H9 (cell line): ENCODE measurements around the gene SPECC1. TPM values are rescaled to one million over a fixed set of nuclear protein-coding genes. Genes with fewer than 3 reads are reported as not detected.
"Not testable (repeated sequence)": the region's sequence is repeated elsewhere in the genome, so short reads cannot be mapped to it uniquely, and the experiment has no call there.

Experiments used
- DNase-seq: peaks from one replicate; pipeline ENCODE4 v3.0.0-alpha.2; 2017
- H2AFZ ChIP-seq: one replicate; pipeline ENCODE4 v1.6.1; 2013; ENCODE audit warnings: mild to moderate bottlenecking, low read length, control low read depth, moderate library complexity
- H2AK5ac ChIP-seq: 2 replicates; pipeline ENCODE4 v1.6.1; 2013; ENCODE audit warnings: low read length, control low read depth, mixed read lengths; ENCODE audit not compliant: insufficient read length
- H2BK120ac ChIP-seq: one replicate; pipeline ENCODE4 v1.6.1; 2013; ENCODE audit warnings: low read depth, mild to moderate bottlenecking, low read length, control low read depth, inconsistent platforms; ENCODE audit not compliant: poor library complexity, severe bottlenecking
- H2BK12ac ChIP-seq: 2 replicates; pipeline ENCODE4 v1.6.1; 2013; ENCODE audit warnings: low read length, control low read depth, mixed read lengths, low read depth; ENCODE audit not compliant: insufficient read length
- H2BK15ac ChIP-seq: 2 replicates; pipeline ENCODE4 v1.6.1; 2013; ENCODE audit warnings: low read depth, low read length, control low read depth
- H2BK20ac ChIP-seq: one replicate; pipeline ENCODE4 v1.6.1; 2013; ENCODE audit warnings: low read depth, mild to moderate bottlenecking, low read length, control low read depth, inconsistent platforms; ENCODE audit not compliant: poor library complexity, severe bottlenecking
- H2BK5ac ChIP-seq: 2 replicates; pipeline ENCODE4 v1.6.1; 2013; ENCODE audit warnings: low read length, control low read depth, mixed read lengths; ENCODE audit not compliant: insufficient read length
- H3K14ac ChIP-seq: 2 replicates; pipeline ENCODE4 v1.6.1; 2013; ENCODE audit warnings: low read length, control low read depth; ENCODE audit not compliant: insufficient read depth
- H3K18ac ChIP-seq: 2 replicates; pipeline ENCODE4 v1.6.1; 2013; ENCODE audit warnings: low read depth, mild to moderate bottlenecking, mixed read lengths, low read length, control low read depth; ENCODE audit not compliant: insufficient read length
- H3K23ac ChIP-seq: 2 replicates; pipeline ENCODE4 v1.6.1; 2013; ENCODE audit warnings: low read length, control low read depth, mixed read lengths, low read depth; ENCODE audit not compliant: insufficient read length
- H3K23me2 ChIP-seq: 2 replicates; pipeline ENCODE4 v1.6.1; 2013; ENCODE audit warnings: low read depth, mild to moderate bottlenecking, mixed read lengths, low read length, control low read depth; ENCODE audit not compliant: insufficient read length, poor library complexity, severe bottlenecking
- H3K27ac ChIP-seq: 2 replicates; pipeline ENCODE4 v1.5.1; 2013; ENCODE audit warnings: low read length, control low read depth, mixed read lengths, low read depth; ENCODE audit not compliant: insufficient read length
- H3K27me3 ChIP-seq: 2 replicates; pipeline ENCODE4 v1.6.1; 2013; ENCODE audit warnings: low read length, control low read depth, inconsistent platforms; ENCODE audit not compliant: insufficient read depth
- H3K4ac ChIP-seq: 2 replicates; pipeline ENCODE4 v1.6.1; 2013; ENCODE audit warnings: low read depth, mild to moderate bottlenecking, control low read depth, inconsistent platforms, low read length, moderate library complexity
- H3K4me1 ChIP-seq: 2 replicates; pipeline ENCODE4 v1.6.1; 2013; ENCODE audit warnings: low read length, control low read depth, inconsistent platforms; ENCODE audit not compliant: insufficient read depth
- H3K4me2 ChIP-seq: 2 replicates; pipeline ENCODE4 v1.6.1; 2013; ENCODE audit warnings: low read length, control low read depth, mixed read lengths; ENCODE audit not compliant: insufficient read length, insufficient read depth
- H3K56ac ChIP-seq: 2 replicates; pipeline ENCODE4 v1.6.1; 2013; ENCODE audit warnings: low read depth, mild to moderate bottlenecking, mixed read lengths, low read length, control low read depth; ENCODE audit not compliant: insufficient read length
- H3K79me1 ChIP-seq: 2 replicates; pipeline ENCODE4 v1.6.1; 2013; ENCODE audit warnings: low read depth, mild to moderate bottlenecking, moderate library complexity, low read length, control low read depth, inconsistent platforms; ENCODE audit not compliant: insufficient read depth, poor library complexity, severe bottlenecking
- H3K79me2 ChIP-seq: 2 replicates; pipeline ENCODE4 v1.6.1; 2013; ENCODE audit warnings: low read length, control low read depth, inconsistent platforms; ENCODE audit not compliant: insufficient read depth
- H3K9ac ChIP-seq: 2 replicates; pipeline ENCODE4 v1.6.1; 2013; ENCODE audit warnings: low read length, control low read depth, mixed read lengths; ENCODE audit not compliant: insufficient read length; ENCODE audit errors: extremely low read depth
- H3K9me3 ChIP-seq: one replicate; pipeline ENCODE4 v1.6.1; 2013; ENCODE audit warnings: low read depth, low read length, inconsistent platforms; ENCODE audit not compliant: control insufficient read depth
- H3T11ph ChIP-seq: one replicate; pipeline ENCODE4 v1.6.1; 2013; ENCODE audit warnings: mild to moderate bottlenecking, low read length, control low read depth, inconsistent platforms
- H4K20me1 ChIP-seq: one replicate; pipeline ENCODE4 v1.6.1; 2013; ENCODE audit not compliant: control insufficient read depth, insufficient read length, insufficient read depth
- H4K5ac ChIP-seq: 2 replicates; pipeline ENCODE4 v1.6.1; 2013; ENCODE audit warnings: low read depth, mild to moderate bottlenecking, mixed read lengths, low read length, control low read depth; ENCODE audit not compliant: insufficient read length
- H4K8ac ChIP-seq: replicated peaks from 2 replicates; pipeline ENCODE4 v1.6.1; 2013; ENCODE audit warnings: low read length, control low read depth, mixed read lengths, low read depth; ENCODE audit not compliant: insufficient read length
- H4K91ac ChIP-seq: 2 replicates; pipeline ENCODE4 v1.6.1; 2013; ENCODE audit warnings: low read depth, mild to moderate bottlenecking, moderate library complexity, mixed read lengths, low read length, control low read depth; ENCODE audit not compliant: insufficient read length
- H3K27ac Mint-ChIP-seq, 3 experiments: 2 replicates in 2 of 3; 3 replicates in 1 of 3; pipeline ENCODE4 v1.8.0; 2020 to 2021; ENCODE audit warnings: mixed read lengths in 3 of 3, mild to moderate bottlenecking in 1 of 3, moderate library complexity in 1 of 3
- H3K27me3 Mint-ChIP-seq: 2 replicates; pipeline ENCODE4 v1.8.0; 2021; ENCODE audit warnings: low read depth, mild to moderate bottlenecking, moderate library complexity, mixed read lengths
- H3K36me3 Mint-ChIP-seq, 3 experiments: 2 replicates in 2 of 3; 3 replicates in 1 of 3; pipeline ENCODE4 v1.8.0; 2020 to 2021; ENCODE audit warnings: low read depth in 3 of 3, mixed read lengths in 3 of 3; ENCODE audit not compliant: insufficient read depth in 1 of 3
- H3K4me1 Mint-ChIP-seq, 2 experiments: 2 replicates each; pipeline ENCODE4 v1.8.0; 2020; ENCODE audit warnings: mixed read lengths in 2 of 2
- H3K4me3 Mint-ChIP-seq, 2 experiments: 2 replicates in 1 of 2; 3 replicates in 1 of 2; pipeline ENCODE4 v1.8.0; 2020 to 2021; ENCODE audit warnings: mild to moderate bottlenecking in 2 of 2, mixed read lengths in 2 of 2, moderate library complexity in 1 of 2
- H3K9me3 Mint-ChIP-seq, 2 experiments: 2 replicates in 1 of 2; 3 replicates in 1 of 2; pipeline ENCODE4 v1.8.0; 2020; ENCODE audit warnings: mild to moderate bottlenecking in 2 of 2, mixed read lengths in 2 of 2, moderate library complexity in 1 of 2
- WGBS: extraction: QIAGEN DNeasy Blood & Tissue Kit; methylation state at CpG from one replicate; pipeline ENCODE4 v1.1.7; 2013; ENCODE audit warnings: missing lambda C conversion rate, low lambda C conversion rate, mixed read lengths; ENCODE audit not compliant: insufficient read length; ENCODE audit errors: extremely low coverage; 5-methylcytosine and 5-hydroxymethylcytosine counted together
- total RNA-seq: library from RNA; stranded (reverse); gene quantifications from 2 replicates; pipeline ENCODE4 v1.2.1, GENCODE V29; 2021

Gene SPECC1
- total RNA-seq, 1 experiment from 2014 or later, result 65.7 TPM

- H3K36me3 Mint-ChIP-seq, result peaks cover 8 to 57% (median 39%) of the 10 kb centered on the region in 3 experiments
- not testable (repeated sequence) for H2AK5ac ChIP-seq, H2BK120ac ChIP-seq, H3K79me1 ChIP-seq, H2BK5ac ChIP-seq, H3K79me2 ChIP-seq, H3K27ac Mint-ChIP-seq, H3K9me3 ChIP-seq, H3K4ac ChIP-seq, H2AFZ ChIP-seq, H3K4me3 Mint-ChIP-seq, H3K56ac ChIP-seq, H3K27ac ChIP-seq, H3K9me3 Mint-ChIP-seq, H3K9ac ChIP-seq, DNase-seq, H3K23me2 ChIP-seq, H3T11ph ChIP-seq, H3K27me3 Mint-ChIP-seq, H3K14ac ChIP-seq, H3K4me1 ChIP-seq, H3K27me3 ChIP-seq, H3K18ac ChIP-seq, H2BK15ac ChIP-seq, H4K20me1 ChIP-seq, H3K23ac ChIP-seq, H4K8ac ChIP-seq, H4K91ac ChIP-seq, H2BK12ac ChIP-seq, H3K4me1 Mint-ChIP-seq, H2BK20ac ChIP-seq, H4K5ac ChIP-seq, H3K4me2 ChIP-seq
- no CpG with 5 or more reads among the region's 2 CpGs for WGBS
Measured at GRCh38 chr17:19962954-19963353, 46.2 kb upstream of the SPECC1 start.
